HTR-8/SVneo (cell line): Measurements from ENCODE around the gene SCAP.
"Not testable (repeated sequence)": the region's sequence is repeated elsewhere in the genome, so short reads cannot be mapped to it uniquely, and the experiment has no call there.

ENCODE experiments used
- DNase-seq: peaks from one replicate; pipeline ENCODE4 v3.0.0; 2011; ENCODE audit warnings: low spot score, mixed read lengths; ENCODE audit not compliant: insufficient read length
- FAIRE-seq: peaks from 2 replicates; lab custom pipeline; 2011; peaks lifted over from hg19 to GRCh38; lab: Jason Lieb, UNC

Gene SCAP

GRCh38 chr3:47370887-47371697 is 104.6 kb downstream of the SCAP start:
- FAIRE-seq, result no peak
- DNase-seq, result no peak

GRCh38 chr3:47370020-47370419 is 105.7 kb downstream of the SCAP start:
- FAIRE-seq, DNase-seq: not testable (repeated sequence)

GRCh38 chr3:47367631-47368030 is 108.1 kb downstream of the SCAP start:
- no peak for DNase-seq
- FAIRE-seq, result no peak

GRCh38 chr3:47366833-47367232 is 108.9 kb downstream of the SCAP start:
- DNase-seq, result no peak

GRCh38 chr3:47365213-47366153 is 110.3 kb downstream of the SCAP start:
- FAIRE-seq (no peak), DNase-seq (no peak)

More at GRCh38 chr3:47366833-47367232, 108.9 kb downstream of the SCAP start:
- FAIRE-seq, result no peak
